Measurements from ENCODE around the gene AP4M1. TPM values are rescaled to one million over a fixed set of nuclear protein-coding genes. Genes with fewer than 3 reads are reported as not detected.
"Not testable (repeated sequence)": the region's sequence is repeated elsewhere in the genome, so short reads cannot be mapped to it uniquely, and the experiment has no call there.

AP4M1 gene
- polyA plus RNA-seq, 1 donor = 18.2 TPM

- Histone ChIP-seq H3K27me3 (ENCODE audit: control insufficient read depth, insufficient read depth, low read length) (no peaks in the 10 kb centered on the region), H3K9me3 (ENCODE audit: control insufficient read depth, low read depth, low read length) (no peaks in the 10 kb centered on the region), H3K27ac (ENCODE audit: low read length) (no peak overlapping the region), H3K4me3 (ENCODE audit: low read length) (no peak overlapping the region), H3K4me1 (ENCODE audit: control insufficient read depth, insufficient read depth, low read length) (peaks cover 30% of the 10 kb centered on the region), H3K36me3 (ENCODE audit: control insufficient read depth, insufficient read depth, low read length) (peaks cover 4% of the 10 kb centered on the region)
- no CpG with 5 or more reads among the region's 13 CpGs for WGBS (ENCODE audit: insufficient coverage, low lambda C conversion rate)
- no peak for DNase-seq
Observed at GRCh38 chr7:100122067-100122466, 20.6 kb downstream of the AP4M1 start.

DNA sequence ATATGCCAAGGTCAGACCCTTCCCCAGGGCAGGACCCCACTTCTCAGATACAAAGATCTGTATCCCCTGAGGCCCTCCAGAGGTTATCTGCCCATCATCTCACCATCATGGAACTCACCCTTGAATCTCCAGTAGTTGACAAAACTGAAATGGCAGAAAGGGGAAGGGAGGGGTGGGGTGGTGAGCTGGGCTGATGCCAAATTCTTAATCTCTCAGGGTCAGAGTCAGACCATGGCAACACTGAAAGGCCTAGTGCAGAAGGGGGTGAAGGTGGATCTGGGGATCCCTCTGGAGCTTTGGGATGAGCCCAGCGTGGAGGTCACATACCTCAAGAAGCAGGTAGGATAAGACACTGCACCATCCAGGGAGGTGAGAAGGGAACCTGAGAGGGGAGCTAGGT lies 21.1 kb downstream of the AP4M1 start:
- no peak for DNase-seq
- WGBS (ENCODE audit: insufficient coverage, low lambda C conversion rate) = no CpG with 5 or more reads among the region's 1 CpG
- Histone ChIP-seq H3K9me3 (ENCODE audit: control insufficient read depth, low read depth, low read length) (no peaks in the 10 kb centered on the region), H3K4me1 (ENCODE audit: control insufficient read depth, insufficient read depth, low read length) (peaks cover 30% of the 10 kb centered on the region), H3K4me3 (ENCODE audit: low read length) (no peak overlapping the region), H3K27me3 (ENCODE audit: control insufficient read depth, insufficient read depth, low read length) (no peaks in the 10 kb centered on the region), H3K36me3 (ENCODE audit: control insufficient read depth, insufficient read depth, low read length) (peaks cover 4% of the 10 kb centered on the region), H3K27ac (ENCODE audit: low read length) (no peak overlapping the region)

DNA sequence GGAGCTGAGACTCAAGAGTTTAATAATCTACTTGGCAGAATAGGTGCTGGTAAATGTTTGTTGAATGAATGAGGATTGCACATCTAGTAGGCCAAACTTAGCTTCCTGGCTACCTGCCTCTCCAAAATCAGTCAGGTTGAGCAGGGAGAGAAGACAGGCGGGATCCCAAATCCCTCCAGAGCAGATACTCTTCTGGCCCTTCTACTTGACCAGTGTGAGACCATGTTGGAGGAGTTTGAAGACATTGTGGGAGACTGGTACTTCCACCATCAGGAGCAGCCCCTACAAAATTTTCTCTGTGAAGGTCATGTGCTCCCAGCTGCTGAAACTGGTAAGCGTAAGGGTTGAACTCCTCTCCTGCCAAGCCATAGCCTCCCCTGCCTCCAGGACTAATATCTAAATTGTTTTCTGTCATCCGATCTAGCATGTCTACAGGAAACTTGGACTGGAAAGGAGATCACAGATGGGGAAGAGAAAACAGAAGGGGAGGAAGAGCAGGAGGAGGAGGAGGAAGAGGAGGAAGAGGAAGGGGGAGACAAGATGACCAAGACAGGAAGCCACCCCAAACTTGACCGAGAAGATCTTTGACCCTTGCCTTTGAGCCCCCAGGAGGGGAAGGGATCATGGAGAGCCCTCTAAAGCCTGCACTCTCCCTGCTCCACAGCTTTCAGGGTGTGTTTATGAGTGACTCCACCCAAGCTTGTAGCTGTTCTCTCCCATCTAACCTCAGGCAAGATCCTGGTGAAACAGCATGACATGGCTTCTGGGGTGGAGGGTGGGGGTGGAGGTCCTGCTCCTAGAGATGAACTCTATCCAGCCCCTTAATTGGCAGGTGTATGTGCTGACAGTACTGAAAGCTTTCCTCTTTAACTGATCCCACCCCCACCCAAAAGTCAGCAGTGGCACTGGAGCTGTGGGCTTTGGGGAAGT lies 23.1 kb downstream of the AP4M1 start:
- H3K9me3 ChIP-seq (ENCODE audit: control insufficient read depth, low read depth, low read length) = no peaks in the 10 kb centered on the region
- H3K27ac ChIP-seq (ENCODE audit: low read length) = peak overlapping the region; percentile 62
- H3K27me3 ChIP-seq (ENCODE audit: control insufficient read depth, insufficient read depth, low read length) = no peaks in the 10 kb centered on the region
- peak in 1 of 2 donors; percentile 40 for DNase-seq
- H3K4me1 ChIP-seq (ENCODE audit: control insufficient read depth, insufficient read depth, low read length) = peaks cover 41% of the 10 kb centered on the region
- no CpG with 5 or more reads among the region's 4 CpGs for WGBS (ENCODE audit: insufficient coverage, low lambda C conversion rate)
- H3K36me3 ChIP-seq (ENCODE audit: control insufficient read depth, insufficient read depth, low read length) = peaks cover 4% of the 10 kb centered on the region
- no peak overlapping the region for H3K4me3 ChIP-seq (ENCODE audit: low read length)

GRCh38 chr7:100126239-100126930 lies 24.9 kb downstream of the AP4M1 start:
- H3K36me3 ChIP-seq (ENCODE audit: control insufficient read depth, insufficient read depth, low read length) = peaks cover 4% of the 10 kb centered on the region
- no CpG with 5 or more reads among the region's 29 CpGs for WGBS (ENCODE audit: insufficient coverage, low lambda C conversion rate)
- peak overlapping the region; percentile 76 for H3K4me3 ChIP-seq (ENCODE audit: low read length)
- DNase-seq = no peak
- H3K9me3 ChIP-seq (ENCODE audit: control insufficient read depth, low read depth, low read length) = no peaks in the 10 kb centered on the region
- H3K4me1 ChIP-seq (ENCODE audit: control insufficient read depth, insufficient read depth, low read length) = peaks cover 36% of the 10 kb centered on the region
- H3K27me3 ChIP-seq (ENCODE audit: control insufficient read depth, insufficient read depth, low read length) = no peaks in the 10 kb centered on the region
- H3K27ac ChIP-seq (ENCODE audit: low read length) = peak overlapping the region; percentile 99

DNA sequence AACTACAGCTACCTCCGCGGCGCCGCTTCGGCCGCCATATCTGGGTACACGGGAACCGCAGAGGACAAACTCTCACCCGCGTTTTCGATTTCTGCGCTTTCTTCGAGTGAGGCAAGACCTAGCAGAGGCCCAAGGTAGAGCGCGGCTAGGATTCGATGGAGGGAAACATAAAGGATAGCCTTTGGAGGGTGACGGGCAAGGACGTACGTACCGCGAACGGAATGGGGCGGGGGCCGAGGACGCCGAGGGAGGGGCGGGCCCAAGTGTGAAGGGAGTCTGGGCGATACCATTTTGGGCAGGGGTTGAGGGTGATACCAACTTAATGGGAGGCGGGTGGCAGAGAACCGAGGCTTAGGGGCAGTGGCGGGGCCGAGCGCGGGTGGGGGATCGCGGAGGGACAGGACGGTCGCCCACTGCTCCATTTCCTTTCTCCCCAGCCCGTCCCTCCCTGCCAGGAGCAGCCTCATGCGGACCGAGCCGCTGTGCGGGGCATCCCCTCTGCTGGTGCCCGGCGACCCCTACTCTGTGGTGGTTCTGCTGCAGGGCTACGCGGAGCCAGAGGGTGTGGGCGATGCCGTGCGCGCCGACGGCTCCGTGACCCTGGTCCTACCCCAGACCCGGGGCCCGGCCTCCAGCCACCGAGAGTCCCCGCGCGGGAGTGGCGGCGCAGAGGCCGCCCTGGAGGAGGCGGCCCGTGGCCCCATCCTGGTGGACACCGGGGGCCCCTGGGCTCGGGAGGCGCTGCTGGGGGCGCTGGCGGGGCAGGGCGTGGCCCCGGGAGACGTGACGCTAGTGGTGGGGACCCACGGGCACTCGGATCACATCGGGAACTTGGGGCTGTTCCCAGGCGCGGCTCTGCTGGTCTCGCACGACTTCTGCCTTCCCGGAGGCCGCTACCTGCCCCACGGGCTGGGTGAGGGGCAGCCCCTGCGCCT lies 25.8 kb downstream of the AP4M1 start, which contains the start of gene MBLAC1:
MBLAC1 (plus strand) TSS at position 37 of the 935 bp plus-strand sequence; CDS start at position 466, 429 bp downstream.
- H3K4me1 ChIP-seq (ENCODE audit: control insufficient read depth, insufficient read depth, low read length) = peaks cover 36% of the 10 kb centered on the region
- DNase-seq = peak; percentile 88 to 96

GRCh38 chr7:100127866-100128636 lies 26.6 kb downstream of the AP4M1 start:
- no CpG with 5 or more reads among the region's 37 CpGs for WGBS (ENCODE audit: insufficient coverage, low lambda C conversion rate)
- peaks cover 36% of the 10 kb centered on the region for H3K4me1 ChIP-seq (ENCODE audit: control insufficient read depth, insufficient read depth, low read length)
- DNase-seq = peak in 1 of 2 donors; percentile 64

More for the DNA sequence above, 25.8 kb downstream of the AP4M1 start, which contains the start of gene MBLAC1:
- Histone ChIP-seq H3K36me3 (ENCODE audit: control insufficient read depth, insufficient read depth, low read length) (peaks cover 4% of the 10 kb centered on the region), H3K27me3 (ENCODE audit: control insufficient read depth, insufficient read depth, low read length) (no peaks in the 10 kb centered on the region), H3K27ac (ENCODE audit: low read length) (peak within 1 kb of the TSS; percentile 99), H3K9me3 (ENCODE audit: control insufficient read depth, low read depth, low read length) (no peaks in the 10 kb centered on the region), H3K4me3 (ENCODE audit: low read length) (peak within 1 kb of the TSS; percentile 76)
- no CpG with 5 or more reads among the region's 85 CpGs for WGBS (ENCODE audit: insufficient coverage, low lambda C conversion rate)

GRCh38 chr7:100128637-100128963 lies 27.2 kb downstream of the AP4M1 start:
- Histone ChIP-seq H3K27ac (ENCODE audit: low read length) (peak overlapping the region; percentile 99), H3K27me3 (ENCODE audit: control insufficient read depth, insufficient read depth, low read length) (no peaks in the 10 kb centered on the region), H3K4me1 (ENCODE audit: control insufficient read depth, insufficient read depth, low read length) (peaks cover 36% of the 10 kb centered on the region), H3K36me3 (ENCODE audit: control insufficient read depth, insufficient read depth, low read length) (no peaks in the 10 kb centered on the region), H3K4me3 (ENCODE audit: low read length) (no peak overlapping the region), H3K9me3 (ENCODE audit: control insufficient read depth, low read depth, low read length) (no peaks in the 10 kb centered on the region)
- DNase-seq = no peak
- WGBS (ENCODE audit: insufficient coverage, low lambda C conversion rate) = no CpG with 5 or more reads among the region's 1 CpG

More at GRCh38 chr7:100127866-100128636, 26.6 kb downstream of the AP4M1 start:
- Histone ChIP-seq H3K27me3 (ENCODE audit: control insufficient read depth, insufficient read depth, low read length) (no peaks in the 10 kb centered on the region), H3K27ac (ENCODE audit: low read length) (peak overlapping the region; percentile 99), H3K36me3 (ENCODE audit: control insufficient read depth, insufficient read depth, low read length) (no peaks in the 10 kb centered on the region), H3K9me3 (ENCODE audit: control insufficient read depth, low read depth, low read length) (no peaks in the 10 kb centered on the region), H3K4me3 (ENCODE audit: low read length) (peak overlapping the region; percentile 76)

GRCh38 chr7:100130220-100130607 lies 28.8 kb downstream of the AP4M1 start:
- DNase-seq; H3K4me3 ChIP-seq (ENCODE audit: low read length); H3K36me3 ChIP-seq (ENCODE audit: control insufficient read depth, insufficient read depth, low read length); H3K27me3 ChIP-seq (ENCODE audit: control insufficient read depth, insufficient read depth, low read length); H3K9me3 ChIP-seq (ENCODE audit: control insufficient read depth, low read depth, low read length): not testable (repeated sequence)
- no CpG with 5 or more reads among the region's 1 CpG for WGBS (ENCODE audit: insufficient coverage, low lambda C conversion rate)
- Histone ChIP-seq H3K27ac (ENCODE audit: low read length) (peak overlapping the region; percentile 36), H3K4me1 (ENCODE audit: control insufficient read depth, insufficient read depth, low read length) (peaks cover 23% of the 10 kb centered on the region)

DNA sequence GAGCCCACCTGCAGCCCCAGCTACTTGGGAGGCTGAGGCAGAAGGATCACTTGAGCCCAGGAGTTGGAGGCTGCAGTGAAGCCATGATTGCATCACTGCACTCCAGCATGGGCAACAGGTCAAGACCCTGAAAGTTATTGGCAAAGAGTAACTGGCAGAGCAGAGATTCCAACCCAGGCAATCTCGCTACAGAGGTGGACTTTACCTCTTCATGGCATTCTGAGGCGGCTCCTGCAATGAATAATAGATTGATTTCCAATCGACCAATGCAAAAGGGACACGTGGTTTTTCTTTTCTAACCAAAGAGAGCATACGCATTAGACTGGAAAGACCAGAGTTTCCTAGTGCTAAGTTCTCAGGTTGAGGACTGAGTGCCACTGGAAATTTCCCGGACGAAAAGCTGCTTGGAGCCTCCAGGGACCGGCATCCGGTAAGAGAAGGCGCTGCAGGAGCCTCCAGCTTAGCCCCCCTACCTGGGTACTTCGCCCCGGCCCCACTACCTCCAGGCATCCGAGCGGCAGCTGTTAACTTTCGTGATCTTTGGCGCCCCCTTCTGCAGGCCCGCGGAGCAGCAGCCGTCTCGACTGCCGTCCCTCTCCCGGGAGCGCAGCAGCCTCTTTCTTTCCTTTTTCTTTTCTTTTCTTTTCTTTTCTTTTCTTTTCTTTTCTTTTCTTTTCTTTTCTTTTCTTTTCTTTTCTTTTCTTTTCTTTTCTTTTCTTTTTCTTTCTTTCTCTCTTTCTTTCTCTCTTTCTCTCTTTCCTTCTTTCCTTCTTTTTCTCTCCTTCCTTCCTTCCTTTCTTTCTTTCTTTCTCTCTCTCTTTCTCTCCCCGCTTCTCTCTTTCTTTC lies 29.4 kb downstream of the AP4M1 start:
- Histone ChIP-seq H3K27ac (ENCODE audit: low read length) (peak overlapping the region; percentile 36), H3K27me3 (ENCODE audit: control insufficient read depth, insufficient read depth, low read length) (no peaks in the 10 kb centered on the region), H3K9me3 (ENCODE audit: control insufficient read depth, low read depth, low read length) (no peaks in the 10 kb centered on the region), H3K36me3 (ENCODE audit: control insufficient read depth, insufficient read depth, low read length) (no peaks in the 10 kb centered on the region), H3K4me1 (ENCODE audit: control insufficient read depth, insufficient read depth, low read length) (peaks cover 17% of the 10 kb centered on the region), H3K4me3 (ENCODE audit: low read length) (peak overlapping the region; percentile 10)
- peak in 1 of 2 donors; percentile 77 for DNase-seq
- 8% methylated on average over 9 of the region's 24 CpGs for WGBS (ENCODE audit: insufficient coverage, low lambda C conversion rate)
